HT1080 (cell line): ENCODE results near the gene NLK. TPM values are rescaled to one million over a fixed set of nuclear protein-coding genes. Genes with fewer than 3 reads are reported as not detected.
"Not testable (repeated sequence)": the region's sequence is repeated elsewhere in the genome, so short reads cannot be mapped to it uniquely, and the experiment has no call there.

Source experiments
- DNase-seq: peaks from one replicate; pipeline ENCODE4 v3.0.0-alpha.2; 2015; ENCODE audit warnings: low read depth
- total RNA-seq: library from RNA; depleted of rRNA; stranded (reverse); fragments of >200 nt; shearing (Covaris generic); gene quantifications from 2 replicates; pipeline ENCODE4 v1.2.3, GENCODE V29; 2014

Gene NLK
- total RNA-seq, 1 experiment from 2014 or later = 28.9 TPM

GRCh38 chr17:28071891-28072606, 29.6 kb downstream of the NLK start:
- DNase-seq = no peak

GRCh38 chr17:28072936-28073533, 30.6 kb downstream of the NLK start:
- no peak for DNase-seq

- DNase-seq = no peak
These were observed 31.5 kb downstream of the NLK start for GRCh38 chr17:28074010-28074409.

GRCh38 chr17:28076144-28076543, 33.7 kb downstream of the NLK start:
- DNase-seq = no peak

GRCh38 chr17:28077140-28077539, 34.7 kb downstream of the NLK start:
- not testable (repeated sequence) for DNase-seq

- no peak for DNase-seq
These were observed 36.1 kb downstream of the NLK start for GRCh38 chr17:28078341-28079229.

GRCh38 chr17:28081467-28081866, 39.0 kb downstream of the NLK start:
- DNase-seq = no peak

GRCh38 chr17:28085766-28086165, 43.3 kb downstream of the NLK start:
- DNase-seq = no peak

- DNase-seq = peak; percentile 71
These were observed 44.0 kb downstream of the NLK start for GRCh38 chr17:28086519-28086918.

GRCh38 chr17:28087743-28088142, 45.3 kb downstream of the NLK start:
- DNase-seq = no peak

GRCh38 chr17:28090551-28090950, 48.1 kb downstream of the NLK start:
- DNase-seq = no peak

GRCh38 chr17:28092088-28092487, 49.6 kb downstream of the NLK start:
- DNase-seq = no peak

GRCh38 chr17:28093999-28094716, 51.7 kb downstream of the NLK start:
- DNase-seq = no peak

- DNase-seq = no peak
These were observed 54.3 kb downstream of the NLK start for GRCh38 chr17:28096756-28097155.

GRCh38 chr17:28097254-28097653, 54.8 kb downstream of the NLK start:
- DNase-seq = no peak

GRCh38 chr17:28097901-28098300, 55.4 kb downstream of the NLK start:
- no peak for DNase-seq

GRCh38 chr17:28098591-28098990, 56.1 kb downstream of the NLK start:
- DNase-seq = not testable (repeated sequence)

GRCh38 chr17:28100251-28100650, 57.8 kb downstream of the NLK start:
- no peak for DNase-seq

- DNase-seq = no peak
These were observed 58.5 kb downstream of the NLK start for GRCh38 chr17:28100936-28101335.

GRCh38 chr17:28101919-28102318, 59.4 kb downstream of the NLK start:
- DNase-seq = no peak

- no peak for DNase-seq
These were observed 63.0 kb downstream of the NLK start for GRCh38 chr17:28105501-28105900.

GRCh38 chr17:28110184-28110583, 67.7 kb downstream of the NLK start:
- DNase-seq = no peak
